Measurements from ENCODE around the gene SPESP1. TPM values are rescaled to one million over a fixed set of nuclear protein-coding genes. Genes with fewer than 3 reads are reported as not detected.

The SPESP1 gene
- total RNA-seq, 1 donor from 2014 or later: 8.4 TPM

- DNase-seq (ENCODE audit: low read depth): no peak
- no peak for TF ChIP-seq CTCF (IDR thresholded peaks at IDR 0.05; ENCODE audit: insufficient read depth, low read length, poor library complexity, severe bottlenecking)
- Histone ChIP-seq H3K36me3 (ENCODE audit: control insufficient read depth, insufficient read depth, low read length) (no peaks in the 10 kb centered on the region), H3K27me3 (ENCODE audit: control insufficient read depth, insufficient read depth, low read length) (no peaks in the 10 kb centered on the region), H3K4me3 (ENCODE audit: low read depth, low read length) (no peak overlapping the region)
These were observed 19.5 kb upstream of the SPESP1 start for GRCh38 chr15:68910816-68911215.

- DNase-seq (ENCODE audit: low read depth): no peak
- no peak overlapping the region for H3K4me3 ChIP-seq (ENCODE audit: low read depth, low read length)
- no peaks in the 10 kb centered on the region for H3K36me3 ChIP-seq (ENCODE audit: control insufficient read depth, insufficient read depth, low read length)
- peaks cover 2% of the 10 kb centered on the region for H3K27me3 ChIP-seq (ENCODE audit: control insufficient read depth, insufficient read depth, low read length)
- TF ChIP-seq CTCF (IDR thresholded peaks at IDR 0.05; ENCODE audit: insufficient read depth, low read length, poor library complexity, severe bottlenecking): no peak
These were observed 8.4 kb upstream of the SPESP1 start for GRCh38 chr15:68921926-68922325.

GRCh38 chr15:68924866-68925560 lies 5.3 kb upstream of the SPESP1 start:
- peak; percentile 87 for TF ChIP-seq CTCF (IDR thresholded peaks at IDR 0.05; ENCODE audit: insufficient read depth, low read length, poor library complexity, severe bottlenecking)
- Histone ChIP-seq H3K4me3 (ENCODE audit: low read depth, low read length) (no peak overlapping the region), H3K36me3 (ENCODE audit: control insufficient read depth, insufficient read depth, low read length) (no peaks in the 10 kb centered on the region), H3K27me3 (ENCODE audit: control insufficient read depth, insufficient read depth, low read length) (peaks cover 2% of the 10 kb centered on the region)
- DNase-seq (ENCODE audit: low read depth): peak; percentile 25

GRCh38 chr15:68933001-68933400 lies 2.7 kb downstream of the SPESP1 start:
- no peak for DNase-seq (ENCODE audit: low read depth)
- H3K4me3 ChIP-seq (ENCODE audit: low read depth, low read length): no peak overlapping the region
- no peaks in the 10 kb centered on the region for H3K36me3 ChIP-seq (ENCODE audit: control insufficient read depth, insufficient read depth, low read length)
- H3K27me3 ChIP-seq (ENCODE audit: control insufficient read depth, insufficient read depth, low read length): no peaks in the 10 kb centered on the region
- TF ChIP-seq CTCF (IDR thresholded peaks at IDR 0.05; ENCODE audit: insufficient read depth, low read length, poor library complexity, severe bottlenecking): no peak

GRCh38 chr15:68934341-68934740 lies 4.0 kb downstream of the SPESP1 start:
- Histone ChIP-seq H3K27me3 (ENCODE audit: control insufficient read depth, insufficient read depth, low read length) (no peaks in the 10 kb centered on the region), H3K36me3 (ENCODE audit: control insufficient read depth, insufficient read depth, low read length) (no peaks in the 10 kb centered on the region), H3K4me3 (ENCODE audit: low read depth, low read length) (no peak overlapping the region)
- no peak for DNase-seq (ENCODE audit: low read depth)
- TF ChIP-seq CTCF (IDR thresholded peaks at IDR 0.05; ENCODE audit: insufficient read depth, low read length, poor library complexity, severe bottlenecking): no peak

GRCh38 chr15:68935400-68935937 lies 5.1 kb downstream of the SPESP1 start:
- TF ChIP-seq CTCF (IDR thresholded peaks at IDR 0.05; ENCODE audit: insufficient read depth, low read length, poor library complexity, severe bottlenecking): no peak
- H3K4me3 ChIP-seq (ENCODE audit: low read depth, low read length): no peak overlapping the region
- DNase-seq (ENCODE audit: low read depth): no peak
- no peaks in the 10 kb centered on the region for H3K27me3 ChIP-seq (ENCODE audit: control insufficient read depth, insufficient read depth, low read length)
- H3K36me3 ChIP-seq (ENCODE audit: control insufficient read depth, insufficient read depth, low read length): no peaks in the 10 kb centered on the region
